A549 (cell line): Measurements from ENCODE around the gene KBTBD13. TPM values are rescaled to one million over a fixed set of nuclear protein-coding genes. Genes with fewer than 3 reads are reported as not detected.

Experiments used
- ATAC-seq, 2 experiments: fragments of 200-7000 bp in 1 of 2; fragments of >200 bp in 1 of 2; cut with Nextera tagmentation in 1 of 2; cut with Tn5 transposase in 1 of 2; 3 replicates each; pipeline versions ENCODE4 v1.8.0 to v1.9.1; 2018 to 2020; ENCODE audit warnings: mild to moderate bottlenecking in 1 of 2, moderate library complexity in 1 of 2
- CTCF ChIA-PET: fragments of 300-600 bp; sonication (Branson Sonifier 250); formaldehyde crosslinking; extraction: SDS; loops from one replicate; lab custom pipeline; 2021; ENCODE audit warnings: antibody characterized with exemption, inconsistent platforms; lab: Yijun Ruan, JAX
- POLR2A ChIA-PET: fragments of 350-600 bp; formaldehyde crosslinking; extraction: SDS; loops from one replicate; lab custom pipeline; 2021; ENCODE audit warnings: antibody characterized with exemption, inconsistent platforms; lab: Yijun Ruan, JAX
- DNase-seq, 2 experiments: peaks; one replicate each; pipeline versions ENCODE4 v3.0.0 to v3.0.0-alpha.2; 2011 to 2016; ENCODE audit warnings: low read depth in 1 of 2, low spot score in 1 of 2
- FAIRE-seq: peaks from 2 replicates; lab custom pipeline; 2011; peaks lifted over from hg19 to GRCh38; lab: Jason Lieb, UNC
- H3K27ac ChIP-seq, 2 experiments: fragments of >200 bp; sonication (Bioruptor Twin); formaldehyde crosslinking; 3 replicates each; pipeline ENCODE4 v1.5.1; 2016 to 2017
- H3K4me1 ChIP-seq: fragments of >200 bp; sonication (Bioruptor Twin); formaldehyde crosslinking; 3 replicates; pipeline ENCODE4 v1.6.1; 2016
- H3K4me2 ChIP-seq: fragments of >200 bp; sonication (Bioruptor Twin); formaldehyde crosslinking; 3 replicates; pipeline ENCODE4 v1.6.1; 2016
- H3K4me3 ChIP-seq: fragments of >200 bp; sonication (Bioruptor Twin); formaldehyde crosslinking; 3 replicates; pipeline ENCODE4 v1.5.1; 2016
- H3K9me3 ChIP-seq: fragments of >200 bp; sonication (Bioruptor Twin); formaldehyde crosslinking; 3 replicates; pipeline ENCODE4 v1.6.1; 2016
- BHLHE40 ChIP-seq: IDR thresholded peaks from 2 replicates; pipeline ENCODE4 v1.6.1; 2012; ENCODE audit warnings: low read depth, low read length, inconsistent platforms
- CBX8 ChIP-seq: fragments of 200-600 bp; sonication (generic); IDR thresholded peaks from 2 replicates; pipeline ENCODE4 v1.6.1; 2016
- CEBPB ChIP-seq, 2 experiments: fragments of >200 bp in 1 of 2; sonication (Bioruptor Twin) in 1 of 2; formaldehyde crosslinking in 1 of 2; IDR thresholded peaks; 2 replicates each; pipeline ENCODE4 v1.6.1; 2012 to 2016
- ESRRA ChIP-seq: fragments of 150-350 bp; IDR thresholded peaks from 2 replicates; pipeline ENCODE4 v1.6.1; 2014; ENCODE audit warnings: mild to moderate bottlenecking, low read length, borderline replicate concordance
- HOXA7 ChIP-seq: fragments of 250-450 bp; sonication (Bioruptor Pico); IDR thresholded peaks from 2 replicates; pipeline ENCODE4 v1.5.0; 2020; ENCODE audit warnings: mild to moderate bottlenecking, moderate library complexity
- HOXB5 ChIP-seq: fragments of 250-450 bp; sonication (Bioruptor Pico); IDR thresholded peaks from 2 replicates; pipeline ENCODE4 v1.5.0; 2020; ENCODE audit warnings: mild to moderate bottlenecking, moderate library complexity
- JUN ChIP-seq, 2 experiments: fragments of >200 bp; sonication (Bioruptor Twin); formaldehyde crosslinking; IDR thresholded peaks; 2 replicates in 1 of 2; 3 replicates in 1 of 2; pipeline ENCODE4 v1.6.1; 2016 to 2017
- JUNB ChIP-seq: fragments of >200 bp; sonication (Bioruptor Twin); formaldehyde crosslinking; IDR thresholded peaks from 2 replicates; pipeline ENCODE4 v1.6.1; 2016
- KDM1A ChIP-seq: fragments of 200-600 bp; sonication (generic); IDR thresholded peaks from 2 replicates; pipeline ENCODE4 v1.6.1; 2016; ENCODE audit warnings: low read depth, mild to moderate bottlenecking
- MAFK ChIP-seq: fragments of 450-650 bp; IDR thresholded peaks from 2 replicates; pipeline ENCODE4 v1.6.1; 2014; ENCODE audit not compliant: partially characterized antibody
- MAX ChIP-seq: IDR thresholded peaks from 2 replicates; pipeline ENCODE4 v1.6.1; 2012
- MAZ ChIP-seq: fragments of 150-350 bp; IDR thresholded peaks from 2 replicates; pipeline ENCODE4 v1.6.1; 2014; ENCODE audit warnings: antibody characterized with exemption, low read depth, low read length, borderline replicate concordance
- MYC ChIP-seq: IDR thresholded peaks from 2 replicates; pipeline ENCODE4 v1.6.1; 2012; ENCODE audit warnings: mild to moderate bottlenecking, inconsistent platforms, low read length, improper control_type of control experiment, borderline replicate concordance
- NPAS2 ChIP-seq: fragments of 250-450 bp; sonication (Bioruptor Pico); IDR thresholded peaks from 2 replicates; pipeline ENCODE4 v1.8.0; 2022; ENCODE audit warnings: mild to moderate bottlenecking, moderate library complexity, borderline replicate concordance
- PHF8 ChIP-seq: fragments of 200-600 bp; sonication (generic); IDR thresholded peaks from 2 replicates; pipeline ENCODE4 v1.6.1; 2016; ENCODE audit warnings: low read depth, mild to moderate bottlenecking, antibody characterized with exemption, moderate library complexity, borderline replicate concordance
- POLR2A ChIP-seq: IDR thresholded peaks from 2 replicates; pipeline ENCODE4 v1.6.1; 2012; ENCODE audit warnings: mild to moderate bottlenecking, low read length
- RAD21 ChIP-seq, 2 experiments: fragments of >200 bp in 1 of 2; sonication (Bioruptor Twin) in 1 of 2; formaldehyde crosslinking in 1 of 2; IDR thresholded peaks in 1 of 2; conservative IDR thresholded peaks in 1 of 2; 2 replicates in 1 of 2; 3 replicates in 1 of 2; pipeline ENCODE4 v1.6.1; 2012 to 2018; ENCODE audit warnings: inconsistent platforms in 1 of 2
- REST ChIP-seq: fragments of 200-600 bp; sonication (generic); IDR thresholded peaks from 2 replicates; pipeline ENCODE4 v1.6.1; 2016; ENCODE audit warnings: antibody characterized with exemption, mild to moderate bottlenecking, moderate library complexity
- RFX5 ChIP-seq: fragments of 450-650 bp; IDR thresholded peaks from 2 replicates; pipeline ENCODE4 v1.7.1; 2014; ENCODE audit warnings: antibody characterized with exemption, mild to moderate bottlenecking, moderate library complexity
- RNF2 ChIP-seq: fragments of 200-600 bp; sonication (generic); IDR thresholded peaks from 2 replicates; pipeline ENCODE4 v1.6.1; 2016; ENCODE audit warnings: low read depth, mild to moderate bottlenecking, antibody characterized with exemption, moderate library complexity, borderline replicate concordance
- SREBF2 ChIP-seq: fragments of 450-650 bp; IDR thresholded peaks from 2 replicates; pipeline ENCODE4 v1.6.1; 2014; ENCODE audit warnings: mild to moderate bottlenecking, moderate library complexity
- TFCP2L1 ChIP-seq: fragments of 250-450 bp; sonication (Bioruptor Pico); IDR thresholded peaks from 2 replicates; pipeline ENCODE4 v1.5.0; 2021; ENCODE audit warnings: mild to moderate bottlenecking
- TP53 ChIP-seq: fragments of 250-450 bp; sonication (Bioruptor Pico); IDR thresholded peaks from 2 replicates; pipeline ENCODE4 v1.5.0; 2021; ENCODE audit warnings: mild to moderate bottlenecking, moderate library complexity
- ZFP36 ChIP-seq: fragments of 450-650 bp; IDR thresholded peaks from 2 replicates; pipeline ENCODE4 v1.6.1; 2014; ENCODE audit warnings: borderline replicate concordance; ENCODE audit not compliant: partially characterized antibody
- ZSCAN20 ChIP-seq: fragments of 250-450 bp; sonication (Bioruptor Pico); IDR thresholded peaks from 2 replicates; pipeline ENCODE4 v1.8.0; 2022; ENCODE audit warnings: mild to moderate bottlenecking, moderate library complexity
- WGBS: methylation state at CpG from one replicate; pipeline ENCODE4 v1.1.6; 2017; ENCODE audit errors: missing lambda C conversion rate; 5-methylcytosine and 5-hydroxymethylcytosine counted together
- polyA plus RNA-seq, 4 experiments: library from polyadenylated mRNA; depleted of rRNA in 3 of 4; stranded (reverse); fragments of >200 nt; fragmentation: RNase III in 1 of 4; extraction: RNeasy Plus Mini Kit Qiagen cat#74134 plus additional on column Dnase treatment in 1 of 4; gene quantifications; 2 replicates in 3 of 4; 3 replicates in 1 of 4; pipeline ENCODE4 v1.2.3, GENCODE V29; 2011 to 2017
- TF ChIP-seq, protein P1 (sequence below): fragments of 250-450 bp; sonication (Bioruptor Pico); IDR thresholded peaks from 2 replicates; pipeline ENCODE4 v1.5.0; 2020; ENCODE audit warnings: low read depth, mild to moderate bottlenecking, moderate library complexity
- TF ChIP-seq, protein P2 (sequence below): fragments of 150-350 bp; IDR thresholded peaks from 2 replicates; pipeline ENCODE4 v1.6.1; 2014; ENCODE audit warnings: low read depth, mild to moderate bottlenecking, low read length
- TF ChIP-seq, protein P3 (sequence below): IDR thresholded peaks from 2 replicates; pipeline ENCODE4 v1.6.1; 2012

The KBTBD13 gene
- polyA plus RNA-seq, 2 of the 4 experiments (the other 2 are of a cell fraction): not detected

DNA sequence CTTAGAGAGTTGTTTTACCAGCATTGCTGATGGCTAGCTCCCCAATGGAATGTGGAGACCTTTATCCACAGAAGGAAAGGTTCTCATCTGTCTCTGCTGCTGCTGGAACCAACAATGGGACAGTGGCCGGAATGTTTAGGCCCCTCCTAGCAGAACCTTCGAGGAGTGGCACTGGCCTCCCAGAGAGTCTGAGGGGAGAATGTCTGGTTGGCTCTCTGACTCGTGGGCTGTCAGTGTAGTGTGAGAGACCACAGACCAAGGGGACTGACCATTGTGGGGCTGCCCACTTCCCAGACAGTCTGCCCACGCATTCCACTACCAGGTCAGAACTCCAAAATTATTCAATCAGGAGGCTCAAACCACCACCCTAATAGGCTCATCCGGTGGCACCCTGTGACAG, 13.8 kb upstream of the KBTBD13 start:
- FAIRE-seq (no peak), ATAC-seq (peak in 1 of 2 experiments; percentile 12; a peak in 2 of 6 replicates), DNase-seq (no peak)
- H3K27ac ChIP-seq: peak overlapping the region in 1 of 2 experiments; percentile 25; a peak in 1 of 6 replicates
- CTCF ChIA-PET: interaction anchor here (0.9 to 33.7 kb wide), 7 partner anchors 8 to 383 kb away, joined by 3 to 1280 read pairs (median 11); partner anchors contain the start of genes KBTBD13, RASL12 and SLC51B
- no peak for TF ChIP-seq RAD21 (conservative IDR thresholded peaks at IDR 0.05 in 1 of 2, IDR thresholded peaks at IDR 0.05 in 1 of 2)
- TF ChIP-seq MAFK: no peak
- no peak for TF ChIP-seq MYC
- no peak for TF ChIP-seq HOXA7 (CRISPR knock-in tag)
- no peak for TF ChIP-seq RNF2
- no peak for TF ChIP-seq CEBPB (IDR thresholded peaks at IDR 0.05)
- no peak for TF ChIP-seq HOXB5
- no peak for TF ChIP-seq PHF8
- no peak for TF ChIP-seq SREBF2
- no peak for TF ChIP-seq NPAS2
- TF ChIP-seq, protein P1, sequence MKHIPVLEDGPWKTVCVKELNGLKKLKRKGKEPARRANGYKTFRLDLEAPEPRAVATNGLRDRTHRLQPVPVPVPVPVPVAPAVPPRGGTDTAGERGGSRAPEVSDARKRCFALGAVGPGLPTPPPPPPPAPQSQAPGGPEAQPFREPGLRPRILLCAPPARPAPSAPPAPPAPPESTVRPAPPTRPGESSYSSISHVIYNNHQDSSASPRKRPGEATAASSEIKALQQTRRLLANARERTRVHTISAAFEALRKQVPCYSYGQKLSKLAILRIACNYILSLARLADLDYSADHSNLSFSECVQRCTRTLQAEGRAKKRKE (CRISPR knock-in tag): no peak
- TF ChIP-seq KDM1A: no peak
- no peak for TF ChIP-seq JUNB
- no peak for TF ChIP-seq TP53 (CRISPR knock-in tag)
- TF ChIP-seq JUN (IDR thresholded peaks at IDR 0.05): no peak
- H3K9me3 ChIP-seq: no peaks in the 10 kb centered on the region
- no peak overlapping the region for H3K4me2 ChIP-seq
- H3K4me1 ChIP-seq: peaks cover 10% of the 10 kb centered on the region
- WGBS: 70% methylated on average over 5 of the region's 5 CpGs
- POLR2A ChIA-PET: no interaction called here
- no peak overlapping the region for H3K4me3 ChIP-seq

DNA sequence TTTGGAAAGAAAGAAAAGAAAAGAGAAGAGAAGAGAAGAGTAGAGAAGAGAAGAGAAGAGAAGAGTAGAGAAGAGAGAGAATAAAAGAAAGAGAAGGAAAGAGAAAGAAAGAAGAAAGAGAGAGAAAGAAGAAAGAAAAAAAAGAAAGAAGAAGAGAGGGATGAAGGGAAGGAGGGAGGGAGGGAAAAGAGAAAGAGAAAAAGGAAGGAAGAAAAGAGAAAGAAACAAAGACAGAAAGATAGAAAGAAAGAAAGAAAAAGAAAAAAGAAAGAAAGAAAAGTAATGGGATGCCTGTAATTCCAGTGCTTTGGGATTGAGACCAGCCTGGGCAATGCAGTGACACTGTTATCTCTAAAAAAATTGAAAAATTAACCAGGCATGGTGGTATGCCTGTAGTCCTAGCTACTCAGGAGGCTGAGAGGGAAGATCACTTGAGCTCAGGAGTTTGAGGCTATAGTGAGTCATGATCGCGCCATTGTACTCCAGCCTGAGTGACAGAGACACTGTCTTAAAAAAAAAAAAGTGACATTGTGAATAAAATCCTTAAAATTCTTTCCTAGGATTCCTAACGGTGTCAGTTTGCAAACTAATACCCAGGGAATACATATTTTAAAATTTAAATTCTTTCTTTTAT, 10.4 kb upstream of the KBTBD13 start:
- Histone ChIP-seq H3K4me3 (no peak overlapping the region), H3K4me1 (peaks cover 5% of the 10 kb centered on the region; the same call in 1 of the 3 replicates), H3K9me3 (no peaks in the 10 kb centered on the region), H3K27ac (no peak overlapping the region), H3K4me2 (no peak overlapping the region)
- no peak for ATAC-seq
- CTCF ChIA-PET: interaction anchor here (0.7 to 33.7 kb wide), 6 partner anchors 8 to 221 kb away, joined by 3 to 1280 read pairs (median 20); partner anchors contain the start of genes KBTBD13, RASL12 and SLC51B
- WGBS: 70% methylated on average over 3 of the region's 3 CpGs
- DNase-seq: no peak
- TF ChIP-seq ZFP36 (no peak), ESRRA (no peak), NPAS2 (no peak), MAX (no peak), PHF8 (no peak), BHLHE40 (no peak), POLR2A (no peak), TP53 (CRISPR knock-in tag) (no peak), MAZ (no peak), CBX8 (no peak), MAFK (no peak), REST (no peak), TFCP2L1 (CRISPR knock-in tag) (no peak), RFX5 (no peak), RNF2 (no peak), ZSCAN20 (CRISPR knock-in tag) (no peak)
- TF ChIP-seq, protein P2, sequence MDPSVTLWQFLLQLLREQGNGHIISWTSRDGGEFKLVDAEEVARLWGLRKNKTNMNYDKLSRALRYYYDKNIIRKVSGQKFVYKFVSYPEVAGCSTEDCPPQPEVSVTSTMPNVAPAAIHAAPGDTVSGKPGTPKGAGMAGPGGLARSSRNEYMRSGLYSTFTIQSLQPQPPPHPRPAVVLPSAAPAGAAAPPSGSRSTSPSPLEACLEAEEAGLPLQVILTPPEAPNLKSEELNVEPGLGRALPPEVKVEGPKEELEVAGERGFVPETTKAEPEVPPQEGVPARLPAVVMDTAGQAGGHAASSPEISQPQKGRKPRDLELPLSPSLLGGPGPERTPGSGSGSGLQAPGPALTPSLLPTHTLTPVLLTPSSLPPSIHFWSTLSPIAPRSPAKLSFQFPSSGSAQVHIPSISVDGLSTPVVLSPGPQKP: no peak
- TF ChIP-seq, protein P3, sequence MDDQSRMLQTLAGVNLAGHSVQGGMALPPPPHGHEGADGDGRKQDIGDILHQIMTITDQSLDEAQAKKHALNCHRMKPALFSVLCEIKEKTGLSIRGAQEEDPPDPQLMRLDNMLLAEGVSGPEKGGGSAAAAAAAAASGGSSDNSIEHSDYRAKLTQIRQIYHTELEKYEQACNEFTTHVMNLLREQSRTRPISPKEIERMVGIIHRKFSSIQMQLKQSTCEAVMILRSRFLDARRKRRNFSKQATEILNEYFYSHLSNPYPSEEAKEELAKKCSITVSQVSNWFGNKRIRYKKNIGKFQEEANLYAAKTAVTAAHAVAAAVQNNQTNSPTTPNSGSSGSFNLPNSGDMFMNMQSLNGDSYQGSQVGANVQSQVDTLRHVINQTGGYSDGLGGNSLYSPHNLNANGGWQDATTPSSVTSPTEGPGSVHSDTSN: no peak
- FAIRE-seq: no peak
- POLR2A ChIA-PET: interaction anchor here (0.9 kb wide), 1 partner anchor 119 kb away, joined by 3 read pairs; the partner anchor contains the start of gene CLPX
